IPS-18c (cell line): ENCODE results near the gene TBX2.

ENCODE experiments used
- H3K4me3 ChIP-seq: 2 replicates; pipeline ENCODE4 v1.7.0; 2013; ENCODE audit warnings: low read depth, mild to moderate bottlenecking, low read length, moderate library complexity; ENCODE audit not compliant: insufficient read depth
- H3K9me3 ChIP-seq: one replicate; pipeline ENCODE4 v1.6.1; 2013; ENCODE audit warnings: mild to moderate bottlenecking, low read length, moderate library complexity; ENCODE audit not compliant: control insufficient read depth, insufficient read depth

The TBX2 gene

DNA sequence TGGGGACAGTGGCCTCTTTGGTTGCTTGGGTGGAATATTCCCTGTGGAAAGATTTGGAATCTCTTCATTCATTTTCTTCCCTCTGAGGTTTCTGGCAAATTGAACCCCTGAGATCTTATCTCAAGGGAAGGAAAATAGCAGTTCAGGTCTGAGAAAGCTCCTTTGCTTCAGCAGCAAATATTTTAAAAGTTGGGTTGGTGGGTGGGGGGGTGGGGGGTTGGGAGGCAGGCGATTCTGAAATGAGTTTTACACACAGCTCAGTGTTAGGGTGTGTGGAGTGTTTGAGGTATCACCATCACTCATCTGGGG is 6.8 kb downstream of the TBX2 start:
- H3K9me3 ChIP-seq, result peaks cover 12% of the 10 kb centered on the region

GRCh38 chr17:61406971-61407911 is 7.6 kb downstream of the TBX2 start:
- Histone ChIP-seq H3K9me3 (peaks cover 12% of the 10 kb centered on the region), H3K4me3 (no peak overlapping the region)

More for the DNA sequence above, 6.8 kb downstream of the TBX2 start:
- H3K4me3 ChIP-seq, result no peak overlapping the region

DNA sequence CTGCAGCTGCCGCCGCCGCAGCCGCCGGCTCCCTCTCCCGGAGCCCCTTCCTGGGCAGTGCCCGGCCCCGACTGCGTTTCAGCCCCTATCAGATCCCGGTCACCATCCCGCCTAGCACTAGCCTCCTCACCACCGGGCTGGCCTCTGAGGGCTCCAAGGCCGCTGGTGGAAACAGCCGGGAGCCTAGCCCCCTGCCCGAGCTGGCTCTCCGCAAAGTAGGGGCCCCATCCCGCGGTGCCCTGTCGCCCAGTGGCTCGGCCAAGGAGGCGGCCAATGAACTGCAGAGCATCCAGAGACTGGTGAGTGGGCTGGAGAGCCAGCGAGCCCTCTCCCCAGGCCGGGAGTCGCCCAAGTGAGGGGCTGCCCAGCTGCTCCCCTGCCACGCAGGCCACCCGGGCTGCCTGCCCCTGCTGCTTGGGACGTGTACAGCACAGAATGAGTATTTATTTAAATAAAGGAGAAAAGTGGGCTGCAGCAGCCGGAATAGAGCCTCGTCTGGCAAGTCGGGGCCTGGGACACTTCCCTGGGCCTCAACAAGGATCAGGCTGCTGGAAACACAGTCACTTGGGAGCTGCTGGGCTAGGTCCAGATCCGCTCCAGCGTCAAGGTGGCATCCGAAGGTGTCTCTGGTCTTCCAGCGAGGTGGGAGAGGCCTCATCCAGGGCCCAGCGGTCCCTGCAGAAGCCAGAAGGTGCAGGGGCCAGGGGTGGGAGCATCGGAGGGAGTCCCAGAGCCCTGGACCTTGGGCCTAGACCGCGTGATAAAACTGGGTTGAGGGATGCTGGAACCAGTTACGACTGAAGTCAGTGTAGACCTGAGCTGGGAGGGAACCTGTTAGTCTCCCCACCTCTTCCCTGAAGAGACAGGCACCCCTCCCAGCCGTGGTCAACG is 8.8 kb downstream of the TBX2 start:
- no peak overlapping the region for H3K4me3 ChIP-seq

DNA sequence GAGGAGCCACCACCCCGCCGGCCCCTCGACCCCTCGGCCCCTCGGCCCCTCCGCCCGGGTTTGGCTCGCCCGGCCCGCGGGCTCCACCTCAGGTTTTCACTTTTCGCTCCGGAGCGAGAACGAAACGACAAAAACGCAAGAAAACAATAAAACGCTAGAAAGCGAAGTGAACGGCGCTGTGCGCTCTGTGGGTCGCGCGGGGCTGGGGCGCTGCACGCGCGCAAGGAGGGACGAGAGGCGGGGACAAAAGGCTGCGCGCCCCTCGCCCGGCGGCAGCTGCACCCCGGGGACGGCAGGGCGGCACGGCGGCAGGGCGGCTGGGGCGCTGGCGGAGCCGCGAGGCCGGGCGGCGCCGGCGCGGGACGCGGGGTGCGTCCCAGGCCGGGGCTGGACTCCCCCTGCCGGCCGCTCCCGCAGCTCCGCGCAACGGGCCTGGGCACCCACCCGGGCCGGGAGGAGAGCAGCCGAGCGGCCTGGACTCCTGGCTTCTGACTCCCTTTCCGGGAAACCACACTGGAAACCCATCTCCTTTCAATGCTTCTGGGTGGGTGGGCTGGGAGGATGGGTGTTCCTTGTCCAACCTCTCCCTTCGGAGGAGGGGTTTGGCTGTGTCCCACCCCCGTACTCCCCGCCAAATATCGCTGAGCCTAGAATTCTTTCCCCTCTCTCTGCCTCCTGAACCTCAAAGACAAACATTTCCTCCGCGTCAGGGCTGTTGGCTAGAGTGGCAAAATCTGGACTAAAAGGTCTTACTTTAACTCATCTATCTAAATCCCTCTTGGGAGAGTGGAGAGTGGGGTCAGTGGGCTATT is 9.9 kb downstream of the TBX2 start:
- H3K4me3 ChIP-seq, result peak overlapping the region; percentile 36; the same call in 1 of the 2 replicates

More for the DNA sequence above, 8.8 kb downstream of the TBX2 start:
- peaks cover 12% of the 10 kb centered on the region for H3K9me3 ChIP-seq

GRCh38 chr17:61410141-61411010 is 10.7 kb downstream of the TBX2 start:
- peaks cover 10% of the 10 kb centered on the region for H3K9me3 ChIP-seq
- H3K4me3 ChIP-seq, result peak overlapping the region; percentile 66

More for the DNA sequence above, 9.9 kb downstream of the TBX2 start:
- peaks cover 12% of the 10 kb centered on the region for H3K9me3 ChIP-seq

- Histone ChIP-seq H3K9me3 (peaks cover 8% of the 10 kb centered on the region), H3K4me3 (peak overlapping the region; percentile 66; the same call in 1 of the 2 replicates)
These were observed 11.3 kb downstream of the TBX2 start for GRCh38 chr17:61411011-61411260.

GRCh38 chr17:61411261-61412142 is 11.9 kb downstream of the TBX2 start:
- H3K9me3 ChIP-seq, result peaks cover 8% of the 10 kb centered on the region
- H3K4me3 ChIP-seq, result peak overlapping the region; percentile 66

GRCh38 chr17:61412143-61412859 is 12.7 kb downstream of the TBX2 start:
- Histone ChIP-seq H3K9me3 (peaks cover 8% of the 10 kb centered on the region), H3K4me3 (peak overlapping the region; percentile 66)

GRCh38 chr17:61412860-61413660 is 13.4 kb downstream of the TBX2 start:
- H3K4me3 ChIP-seq, result peak overlapping the region; percentile 66
- H3K9me3 ChIP-seq, result peaks cover 8% of the 10 kb centered on the region

GRCh38 chr17:61413661-61414126 is 14.1 kb downstream of the TBX2 start:
- no peak overlapping the region for H3K4me3 ChIP-seq
- H3K9me3 ChIP-seq, result peaks cover 8% of the 10 kb centered on the region

DNA sequence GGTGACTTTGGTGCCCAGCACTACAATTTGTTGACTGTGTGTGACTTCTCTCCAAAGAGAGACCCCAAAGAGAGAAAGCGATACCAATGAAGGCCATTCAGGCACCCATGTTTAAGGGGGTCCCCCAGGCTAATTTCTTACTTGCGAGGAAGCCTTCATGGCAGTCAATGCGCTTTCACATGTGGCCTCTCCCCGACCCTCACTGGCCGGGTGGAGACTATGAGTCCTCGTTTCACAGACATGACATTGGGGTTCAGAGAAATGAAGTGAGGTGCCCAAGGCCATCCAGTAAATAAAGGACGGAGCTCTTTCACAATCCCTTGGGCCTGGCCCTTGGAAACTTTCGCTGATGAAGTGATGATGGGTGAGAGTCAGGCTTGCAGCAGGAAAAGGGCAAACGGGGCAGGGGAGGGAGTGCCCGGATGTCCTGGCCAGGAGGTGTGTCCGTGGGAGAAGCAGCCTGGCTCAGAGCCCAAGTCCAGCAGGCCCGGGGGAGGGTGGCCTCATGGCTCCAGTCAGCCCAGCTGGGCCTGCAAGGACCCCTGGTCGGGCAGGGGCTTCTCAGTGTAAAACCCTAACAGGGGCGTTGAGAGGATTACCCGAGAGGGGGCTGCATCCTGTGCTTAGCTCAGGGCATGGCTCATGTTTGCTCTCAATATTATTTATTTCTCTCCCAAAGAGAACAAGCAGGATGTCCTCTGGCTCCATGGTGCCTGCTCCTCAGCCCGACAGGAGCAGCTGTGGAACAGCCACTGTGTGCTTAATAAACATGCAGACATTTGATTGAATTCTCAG is 14.7 kb downstream of the TBX2 start:
- peaks cover 8% of the 10 kb centered on the region for H3K9me3 ChIP-seq
- H3K4me3 ChIP-seq, result no peak overlapping the region

- Histone ChIP-seq H3K4me3 (no peak overlapping the region), H3K9me3 (peaks cover 7% of the 10 kb centered on the region)
These were observed 15.3 kb downstream of the TBX2 start for GRCh38 chr17:61414936-61415251.

GRCh38 chr17:61415374-61416210 is 15.9 kb downstream of the TBX2 start:
- H3K4me3 ChIP-seq, result no peak overlapping the region
- H3K9me3 ChIP-seq, result peaks cover 2% of the 10 kb centered on the region
